Mesendoderm (in vitro differentiated cells): ENCODE data around the gene RCSD1.

Experiments
- DNase-seq: peaks from one replicate; pipeline ENCODE4 v3.0.0; 2013
- H2AK5ac ChIP-seq: 2 replicates; pipeline ENCODE4 v1.6.1; 2013; ENCODE audit warnings: low read length, inconsistent platforms
- H2BK120ac ChIP-seq: 2 replicates; pipeline ENCODE4 v1.6.1; 2013; ENCODE audit warnings: low read depth, mild to moderate bottlenecking, low read length, moderate library complexity, mixed read lengths
- H2BK15ac ChIP-seq: replicated peaks from 2 replicates; pipeline ENCODE4 v1.6.1; 2013; ENCODE audit warnings: low read depth, mild to moderate bottlenecking, moderate library complexity
- H2BK5ac ChIP-seq: 2 replicates; pipeline ENCODE4 v1.6.1; 2013; ENCODE audit warnings: low read length, inconsistent platforms
- H3K18ac ChIP-seq: 2 replicates; pipeline ENCODE4 v1.6.1; 2013; ENCODE audit warnings: mild to moderate bottlenecking, low read length, mixed read lengths
- H3K23ac ChIP-seq: one replicate; pipeline ENCODE4 v1.6.1; 2013; ENCODE audit warnings: low read length
- H3K27ac ChIP-seq: 2 replicates; pipeline ENCODE4 v1.5.1; 2013; ENCODE audit warnings: low read depth, mild to moderate bottlenecking, inconsistent platforms, low read length, moderate library complexity
- H3K27me3 ChIP-seq: 2 replicates; pipeline ENCODE4 v1.6.1; 2013; ENCODE audit warnings: low read length, control low read depth, mild to moderate bottlenecking, inconsistent platforms; ENCODE audit not compliant: insufficient read depth, poor library complexity
- H3K36me3 ChIP-seq: 2 replicates; pipeline ENCODE4 v1.6.1; 2013; ENCODE audit warnings: low read length, inconsistent platforms; ENCODE audit not compliant: control insufficient read depth, insufficient read depth
- H3K4ac ChIP-seq: one replicate; pipeline ENCODE4 v1.6.1; 2013; ENCODE audit warnings: low read depth, mild to moderate bottlenecking, low read length, moderate library complexity
- H3K4me1 ChIP-seq: 2 replicates; pipeline ENCODE4 v1.6.1; 2013; ENCODE audit warnings: low read depth, low read length, inconsistent platforms; ENCODE audit not compliant: control insufficient read depth
- H3K4me2 ChIP-seq: 2 replicates; pipeline ENCODE4 v1.6.1; 2013; ENCODE audit warnings: low read length
- H3K4me3 ChIP-seq: 2 replicates; pipeline ENCODE4 v1.5.1; 2013; ENCODE audit warnings: mild to moderate bottlenecking, low read length
- H3K56ac ChIP-seq: one replicate; pipeline ENCODE4 v1.6.1; 2013; ENCODE audit warnings: low read length
- H3K79me1 ChIP-seq: 2 replicates; pipeline ENCODE4 v1.6.1; 2013; ENCODE audit warnings: low read length, inconsistent platforms
- H3K79me2 ChIP-seq: 2 replicates; pipeline ENCODE4 v1.6.1; 2013; ENCODE audit warnings: mild to moderate bottlenecking, low read length; ENCODE audit not compliant: control insufficient read depth, insufficient read depth
- H3K9ac ChIP-seq: 2 replicates; pipeline ENCODE4 v1.6.1; 2013; ENCODE audit warnings: low read length, inconsistent platforms
- H4K5ac ChIP-seq: one replicate; pipeline ENCODE4 v1.6.1; 2013; ENCODE audit warnings: low read length
- H4K8ac ChIP-seq: one replicate; pipeline ENCODE4 v1.6.1; 2013; ENCODE audit warnings: low read depth, mild to moderate bottlenecking, control low read depth, low read length, moderate library complexity
- WGBS: extraction: QIAGEN DNeasy Blood & Tissue Kit; methylation state at CpG from one replicate; pipeline ENCODE4 v1.1.7; 2013; ENCODE audit warnings: low lambda C conversion rate, missing lambda C conversion rate; ENCODE audit not compliant: insufficient coverage; ENCODE audit errors: extremely low coverage; 5-methylcytosine and 5-hydroxymethylcytosine counted together

The RCSD1 gene

GRCh38 chr1:167627865-167628641 lies 2.0 kb upstream of the RCSD1 start:
- Histone ChIP-seq H3K27ac (no peak overlapping the region), H2BK120ac (no peak overlapping the region), H3K36me3 (no peaks in the 10 kb centered on the region), H4K8ac (no peak overlapping the region), H2BK5ac (no peak overlapping the region), H3K18ac (no peak overlapping the region), H3K27me3 (peaks cover 4% of the 10 kb centered on the region), H3K9ac (no peak overlapping the region), H3K4me3 (no peak overlapping the region), H3K4me1 (peaks cover 19% of the 10 kb centered on the region), H3K56ac (peak overlapping the region; percentile 58), H3K79me1 (no peaks in the 10 kb centered on the region), H2AK5ac (no peak overlapping the region), H3K23ac (no peak overlapping the region), H3K4ac (no peak overlapping the region), H3K4me2 (no peak overlapping the region), H3K79me2 (no peaks in the 10 kb centered on the region), H4K5ac (no peak overlapping the region), H2BK15ac (no peak overlapping the region)
- WGBS = no CpG with 5 or more reads among the region's 10 CpGs
- peak; percentile 67 for DNase-seq

DNA sequence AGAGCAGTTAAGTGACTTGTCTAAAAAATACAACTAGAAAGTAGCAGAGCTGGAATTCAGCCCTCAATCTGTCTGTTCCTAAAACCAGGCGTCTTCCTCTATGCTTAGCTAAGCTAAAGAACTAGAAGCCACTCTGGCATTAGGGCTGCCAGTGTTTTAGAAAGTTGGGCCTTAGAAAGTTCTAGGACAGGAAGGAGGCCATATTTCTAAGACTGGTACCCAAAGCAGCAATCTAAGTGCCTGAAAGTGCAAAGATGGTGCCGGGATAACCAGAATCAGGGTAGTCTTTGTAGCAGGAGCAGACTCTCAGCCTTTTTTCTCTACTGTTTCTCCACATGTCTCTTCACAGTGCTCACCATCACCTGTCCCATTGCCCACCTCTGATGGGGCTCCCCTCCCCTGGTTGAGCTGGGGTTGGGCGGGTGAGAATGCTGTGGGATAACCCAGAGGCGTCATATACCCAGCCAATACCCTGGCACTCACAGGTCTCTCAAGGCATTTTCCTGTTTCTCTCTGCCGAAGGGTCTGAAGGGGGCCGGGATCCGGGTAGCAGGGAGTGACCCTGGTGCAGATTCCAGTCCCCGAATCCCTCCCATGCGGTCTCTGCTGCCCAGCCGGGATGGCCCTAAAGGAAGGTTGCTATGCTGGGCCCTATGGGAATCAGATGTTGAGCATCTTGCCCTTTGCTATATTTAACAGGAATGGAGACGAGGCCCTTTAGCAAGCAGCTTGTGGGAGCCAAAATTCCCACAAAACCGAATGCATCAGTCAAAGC lies 1.1 kb upstream of the RCSD1 start:
- no peak overlapping the region for H3K23ac ChIP-seq
- no peak overlapping the region for H2BK15ac ChIP-seq
- H3K18ac ChIP-seq = no peak overlapping the region
- H3K4me2 ChIP-seq = no peak overlapping the region
- H3K4me3 ChIP-seq = no peak overlapping the region
- no peaks in the 10 kb centered on the region for H3K79me2 ChIP-seq
- no peak overlapping the region for H4K8ac ChIP-seq
- no CpG with 5 or more reads among the region's 12 CpGs for WGBS
- no peaks in the 10 kb centered on the region for H3K79me1 ChIP-seq
- H3K4ac ChIP-seq = no peak overlapping the region
- H3K56ac ChIP-seq = peak overlapping the region; percentile 31
- H3K9ac ChIP-seq = no peak overlapping the region
- H2BK120ac ChIP-seq = no peak overlapping the region
- no peak overlapping the region for H3K27ac ChIP-seq
- no peak overlapping the region for H4K5ac ChIP-seq
- peaks cover 4% of the 10 kb centered on the region for H3K27me3 ChIP-seq
- peak overlapping the region; percentile 46 for H2AK5ac ChIP-seq
- H3K36me3 ChIP-seq = no peaks in the 10 kb centered on the region
- H2BK5ac ChIP-seq = no peak overlapping the region
- H3K4me1 ChIP-seq = peaks cover 19% of the 10 kb centered on the region
- no peak for DNase-seq

DNA sequence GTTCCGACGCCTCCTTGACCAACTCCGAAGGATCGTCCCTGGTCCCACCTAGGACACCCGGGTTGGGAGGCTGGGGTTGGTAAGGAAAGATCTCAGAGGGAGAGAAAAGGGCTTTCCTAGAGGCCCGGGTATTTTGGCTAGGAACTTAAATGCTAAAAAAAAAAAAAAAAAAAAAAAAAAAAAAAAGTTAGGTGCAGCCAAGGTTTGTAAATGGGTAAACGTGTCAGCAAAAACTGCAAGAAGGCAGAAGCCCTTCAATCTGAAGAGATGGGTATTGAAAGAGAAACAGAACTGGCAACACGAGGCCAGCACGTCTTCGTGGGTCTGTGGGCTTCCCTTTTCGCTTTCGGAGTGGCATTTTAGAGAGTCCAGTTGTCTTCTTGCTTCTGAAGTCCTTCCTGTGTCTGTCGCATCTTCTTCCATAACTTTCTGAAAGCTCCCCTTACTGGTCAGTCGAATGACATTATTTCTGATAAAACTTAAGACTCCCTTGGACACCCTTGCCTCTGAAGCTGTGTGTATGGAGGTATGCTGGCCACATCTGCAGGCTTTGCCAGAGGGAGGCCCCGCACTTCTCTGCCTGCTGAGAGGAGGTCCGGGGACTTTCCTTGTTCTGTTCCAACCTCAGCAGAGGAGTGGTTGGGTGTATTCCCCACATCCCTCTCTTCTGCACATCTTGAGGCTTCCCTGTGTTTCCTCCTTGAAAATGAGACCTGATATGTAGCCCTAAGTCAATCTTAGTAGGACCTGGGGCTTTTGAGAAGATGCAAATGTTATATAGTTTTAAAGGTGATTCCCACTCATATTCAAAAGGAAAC lies 745 bp downstream of the RCSD1 start:
- Histone ChIP-seq H3K4me1 (peaks cover 22% of the 10 kb centered on the region), H3K27me3 (peaks cover 4% of the 10 kb centered on the region), H2BK15ac (peak overlapping the region; percentile 67), H4K5ac (no peak overlapping the region), H3K18ac (peak overlapping the region; percentile 96), H4K8ac (no peak overlapping the region), H3K79me1 (no peaks in the 10 kb centered on the region), H3K56ac (peak overlapping the region; percentile 93), H3K9ac (peak overlapping the region; percentile 76), H3K36me3 (no peaks in the 10 kb centered on the region), H2AK5ac (no peak overlapping the region), H3K4me2 (peak overlapping the region; percentile 78), H3K23ac (peak overlapping the region; percentile 59), H3K79me2 (no peaks in the 10 kb centered on the region), H3K27ac (no peak overlapping the region), H3K4ac (peak overlapping the region; percentile 62), H3K4me3 (peak overlapping the region; percentile 52), H2BK5ac (no peak overlapping the region), H2BK120ac (no peak overlapping the region)
- no peak for DNase-seq
- WGBS = no CpG with 5 or more reads among the region's 16 CpGs

GRCh38 chr1:167631386-167631935 lies 1.4 kb downstream of the RCSD1 start:
- Histone ChIP-seq H2AK5ac (peak overlapping the region; percentile 25), H4K5ac (no peak overlapping the region), H3K27ac (no peak overlapping the region), H3K4me3 (no peak overlapping the region), H3K4ac (no peak overlapping the region), H3K9ac (no peak overlapping the region), H3K79me2 (no peaks in the 10 kb centered on the region), H2BK5ac (no peak overlapping the region), H3K27me3 (peaks cover 4% of the 10 kb centered on the region), H3K4me1 (peaks cover 22% of the 10 kb centered on the region), H3K36me3 (no peaks in the 10 kb centered on the region), H2BK15ac (no peak overlapping the region), H3K56ac (no peak overlapping the region), H3K23ac (peak overlapping the region; percentile 9), H3K18ac (no peak overlapping the region), H3K79me1 (no peaks in the 10 kb centered on the region), H3K4me2 (no peak overlapping the region), H4K8ac (no peak overlapping the region), H2BK120ac (no peak overlapping the region)
- no peak for DNase-seq
- WGBS = no CpG with 5 or more reads among the region's 3 CpGs

DNA sequence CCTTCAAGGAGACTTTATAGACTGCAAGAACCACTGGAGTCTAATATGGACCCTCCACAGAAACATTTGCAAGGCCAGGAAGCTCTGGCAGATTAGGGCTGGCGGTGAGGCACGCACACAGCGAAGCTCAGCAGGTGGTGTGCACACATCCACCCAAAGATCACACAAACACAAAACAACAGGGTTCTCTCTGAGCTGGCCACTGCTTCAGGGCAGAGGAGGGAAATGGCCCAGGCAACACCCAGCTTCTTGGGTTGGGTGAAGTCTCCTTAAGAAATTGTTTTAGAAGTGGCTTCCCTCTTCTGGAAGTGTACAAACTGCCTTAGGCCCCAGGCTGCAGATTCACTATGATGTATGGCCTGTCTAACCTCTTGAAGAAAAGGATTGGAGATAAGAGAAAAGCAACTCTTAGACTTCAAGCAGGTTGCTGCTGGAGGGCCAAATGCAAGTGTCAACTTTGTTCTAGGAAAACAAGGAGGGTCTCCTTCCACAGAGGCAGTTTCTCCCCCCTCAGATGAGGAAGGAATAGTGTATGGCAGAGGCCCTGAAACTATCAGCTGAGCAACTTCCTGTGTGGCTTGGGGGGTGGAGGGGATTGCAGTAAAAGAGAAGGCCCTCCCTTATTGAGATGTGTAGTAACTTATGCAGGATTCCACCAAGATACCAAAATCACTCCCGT lies 2.0 kb downstream of the RCSD1 start:
- no peak overlapping the region for H2BK5ac ChIP-seq
- H3K79me1 ChIP-seq = no peaks in the 10 kb centered on the region
- H3K27ac ChIP-seq = no peak overlapping the region
- H3K4me3 ChIP-seq = no peak overlapping the region
- no peak overlapping the region for H3K18ac ChIP-seq
- peak overlapping the region; percentile 25 for H2AK5ac ChIP-seq
- no peak overlapping the region for H3K4me2 ChIP-seq
- H3K36me3 ChIP-seq = no peaks in the 10 kb centered on the region
- peaks cover 4% of the 10 kb centered on the region for H3K27me3 ChIP-seq
- H3K79me2 ChIP-seq = no peaks in the 10 kb centered on the region
- no peak overlapping the region for H4K8ac ChIP-seq
- no peak overlapping the region for H2BK15ac ChIP-seq
- H4K5ac ChIP-seq = no peak overlapping the region
- H2BK120ac ChIP-seq = no peak overlapping the region
- H3K4ac ChIP-seq = no peak overlapping the region
- no CpG with 5 or more reads among the region's 4 CpGs for WGBS
- peak; percentile 49 for DNase-seq
- H3K4me1 ChIP-seq = peaks cover 22% of the 10 kb centered on the region
- H3K9ac ChIP-seq = peak overlapping the region; percentile 26
- H3K23ac ChIP-seq = no peak overlapping the region
- H3K56ac ChIP-seq = peak overlapping the region; percentile 6
